ENCODE results near the gene RBKS.

- no peak for TF ChIP-seq TEAD4 (CRISPR knock-in tag; IDR thresholded peaks at IDR 0.05)
- no peak for TF ChIP-seq ELF4 (CRISPR knock-in tag; IDR thresholded peaks at IDR 0.05; ENCODE audit: low read depth)
Observed at GRCh38 chr2:27739058-27739373, 151.2 kb downstream of the RBKS start.

Data from WTC11 (cell line).